Esophagus muscularis mucosa (tissue), 4 donors: ENCODE data around the gene RGMA. TPM values are rescaled to one million over a fixed set of nuclear protein-coding genes. Genes with fewer than 3 reads are reported as not detected.

Experiments
- DNase-seq: peaks from one replicate; pipeline ENCODE4 v3.0.0-alpha.2; 2017; ENCODE audit errors: extremely low spot score
- H3K27ac ChIP-seq, 4 donors: fragments of 200-600 bp; sonication (generic); replicated peaks in 1 of 4; 1 replicate in 3 of 4; 2 replicates in 1 of 4; pipeline ENCODE4 v1.5.1; 2016 to 2019; ENCODE audit warnings: mild to moderate bottlenecking in 1 of 4
- H3K27me3 ChIP-seq, 4 donors: fragments of 200-600 bp; sonication (generic); one replicate each; pipeline versions ENCODE4 v1.5.1 to v1.6.0; 2016 to 2019
- H3K36me3 ChIP-seq, 4 donors: fragments of 200-600 bp; sonication (generic); one replicate each; pipeline ENCODE4 v1.5.1; 2016 to 2019
- H3K4me1 ChIP-seq, 4 donors: fragments of 200-600 bp; sonication (generic); one replicate each; pipeline ENCODE4 v1.5.1; 2016 to 2019
- H3K4me3 ChIP-seq, 4 donors: fragments of 200-600 bp; sonication (generic); 1 replicate in 2 of 4; 2 replicates in 2 of 4; pipeline ENCODE4 v1.5.1; 2016 to 2019; ENCODE audit warnings: mild to moderate bottlenecking in 4 of 4, moderate library complexity in 1 of 4
- H3K9me3 ChIP-seq, 4 donors: fragments of 200-600 bp; sonication (generic); 1 replicate in 3 of 4; 2 replicates in 1 of 4; pipeline ENCODE4 v1.5.1; 2016 to 2019
- EP300 ChIP-seq: sonication (generic); formaldehyde crosslinking; IDR thresholded peaks from one replicate; pipeline ENCODE4 v1.6.1; 2017; ENCODE audit warnings: antibody characterized with exemption
- POLR2A ChIP-seq: fragments of 450-650 bp; IDR thresholded peaks from one replicate; pipeline ENCODE4 v1.6.1; 2017; ENCODE audit warnings: antibody characterized with exemption, moderate library complexity, mild to moderate bottlenecking, low read depth
- POLR2AphosphoS5 ChIP-seq, 2 donors: sonication (generic); formaldehyde crosslinking; IDR thresholded peaks; one replicate each; pipeline ENCODE4 v1.6.1; 2017; ENCODE audit warnings: antibody characterized with exemption in 2 of 2
- whole genome bisulfite sequencing: methylation state at CpG from one replicate; pipeline ENCODE4 v1.1.5; 2018; 5-methylcytosine and 5-hydroxymethylcytosine counted together
- intact Hi-C: fragments of 100-400 bp; cut with DNase I; formaldehyde crosslinking; loops from one replicate; pipeline ENCODE4 v1.15.1; 2023
- total RNA-seq, 4 donors: library from RNA; depleted of rRNA; stranded (reverse); fragments of >200 nt; gene quantifications; one replicate each; pipeline versions ENCODE4 v1.1.0 to v1.2.1, GENCODE V29; 2016
- TF ChIP-seq, protein P1 (sequence below), 3 experiments: fragments of 200-600 bp in 2 of 3; fragments of 450-650 bp in 1 of 3; sonication (generic) in 2 of 3; IDR thresholded peaks; one replicate each; pipeline ENCODE4 v1.5.1; 2017 to 2019; ENCODE audit warnings: antibody characterized with exemption in 3 of 3, mild to moderate bottlenecking in 2 of 3, moderate library complexity in 1 of 3

The RGMA gene
- total RNA-seq, 4 donors from 2014 or later, result 101 to 312 (median 188) TPM

DNA sequence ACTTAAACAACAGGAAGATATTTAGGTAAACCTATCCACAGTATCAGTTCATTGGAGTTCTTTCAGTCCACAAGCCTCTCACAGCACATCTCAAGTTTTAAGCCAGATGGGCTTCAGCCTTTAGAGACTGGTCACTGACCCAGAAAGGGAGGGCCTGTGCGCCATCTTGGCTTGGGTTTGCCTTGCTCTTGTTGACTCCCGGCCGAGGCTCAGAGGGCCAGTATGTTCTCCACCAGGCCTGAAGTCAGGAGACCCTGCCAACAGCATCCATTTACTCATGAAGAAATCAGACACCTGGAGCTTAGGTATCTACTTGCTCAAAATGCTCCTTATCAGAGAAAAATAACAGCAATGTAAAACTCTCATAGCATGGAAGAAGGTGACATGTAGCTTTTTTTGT lies 6.2 kb downstream of the RGMA start:
- intact Hi-C loops, result no loop called here
- 83% methylated on average over 3 of the region's 3 CpGs for WGBS

DNA sequence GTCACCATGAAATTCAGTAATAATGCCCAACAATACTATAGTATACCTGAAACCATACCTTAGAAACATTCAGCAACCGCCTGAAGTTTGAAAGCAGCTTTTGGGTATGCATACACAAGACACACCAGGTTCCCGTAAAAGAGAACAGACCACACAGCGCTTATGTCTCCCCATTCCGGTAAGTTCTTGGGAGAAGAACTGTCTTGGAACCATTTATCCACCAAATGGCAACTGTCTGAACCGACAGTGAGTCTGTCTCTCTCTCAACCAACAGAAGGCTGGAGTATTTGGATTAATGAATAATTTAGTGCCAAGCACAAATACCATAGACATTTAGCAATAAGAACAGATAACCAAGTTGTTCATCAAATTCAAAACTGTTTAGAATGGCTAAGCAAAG lies 7.6 kb downstream of the RGMA start:
- H3K4me3 ChIP-seq, result peak overlapping the region in 2 of 4 donors; percentile 6 to 18
- intact Hi-C loops, result no loop called here
- H3K36me3 ChIP-seq, result no peaks in the 10 kb centered on the region
- no peak for TF ChIP-seq POLR2A
- TF ChIP-seq, protein P1, sequence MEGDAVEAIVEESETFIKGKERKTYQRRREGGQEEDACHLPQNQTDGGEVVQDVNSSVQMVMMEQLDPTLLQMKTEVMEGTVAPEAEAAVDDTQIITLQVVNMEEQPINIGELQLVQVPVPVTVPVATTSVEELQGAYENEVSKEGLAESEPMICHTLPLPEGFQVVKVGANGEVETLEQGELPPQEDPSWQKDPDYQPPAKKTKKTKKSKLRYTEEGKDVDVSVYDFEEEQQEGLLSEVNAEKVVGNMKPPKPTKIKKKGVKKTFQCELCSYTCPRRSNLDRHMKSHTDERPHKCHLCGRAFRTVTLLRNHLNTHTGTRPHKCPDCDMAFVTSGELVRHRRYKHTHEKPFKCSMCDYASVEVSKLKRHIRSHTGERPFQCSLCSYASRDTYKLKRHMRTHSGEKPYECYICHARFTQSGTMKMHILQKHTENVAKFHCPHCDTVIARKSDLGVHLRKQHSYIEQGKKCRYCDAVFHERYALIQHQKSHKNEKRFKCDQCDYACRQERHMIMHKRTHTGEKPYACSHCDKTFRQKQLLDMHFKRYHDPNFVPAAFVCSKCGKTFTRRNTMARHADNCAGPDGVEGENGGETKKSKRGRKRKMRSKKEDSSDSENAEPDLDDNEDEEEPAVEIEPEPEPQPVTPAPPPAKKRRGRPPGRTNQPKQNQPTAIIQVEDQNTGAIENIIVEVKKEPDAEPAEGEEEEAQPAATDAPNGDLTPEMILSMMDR (IDR thresholded peaks at IDR 0.05), result no peak
- peak; percentile 57 for TF ChIP-seq EP300
- TF ChIP-seq POLR2AphosphoS5 (IDR thresholded peaks at IDR 0.05), result peak in 1 of 2 donors; percentile 60
- H3K27ac ChIP-seq, result peak overlapping the region; percentile 95 to 98 (median 97)
- H3K27me3 ChIP-seq, result no peaks in the 10 kb centered on the region
- WGBS, result 46% methylated on average over 5 of the region's 5 CpGs
- no peaks in the 10 kb centered on the region for H3K9me3 ChIP-seq
- peaks cover 11 to 100% (median 93%) of the 10 kb centered on the region in 4 donors for H3K4me1 ChIP-seq
- no peak for DNase-seq

More for the DNA sequence above, 6.2 kb downstream of the RGMA start:
- H3K4me3 ChIP-seq, result no peak overlapping the region
- no peaks in the 10 kb centered on the region for H3K9me3 ChIP-seq
- no peaks in the 10 kb centered on the region for H3K36me3 ChIP-seq
- peaks cover 0 to 9% (median 0%) of the 10 kb centered on the region in 4 donors for H3K27me3 ChIP-seq
- H3K27ac ChIP-seq, result peak overlapping the region; percentile 88 to 97 (median 95)
- peaks cover 11 to 100% (median 93%) of the 10 kb centered on the region in 4 donors for H3K4me1 ChIP-seq
- TF ChIP-seq POLR2A (no peak), EP300 (no peak)
- DNase-seq, result no peak

DNA sequence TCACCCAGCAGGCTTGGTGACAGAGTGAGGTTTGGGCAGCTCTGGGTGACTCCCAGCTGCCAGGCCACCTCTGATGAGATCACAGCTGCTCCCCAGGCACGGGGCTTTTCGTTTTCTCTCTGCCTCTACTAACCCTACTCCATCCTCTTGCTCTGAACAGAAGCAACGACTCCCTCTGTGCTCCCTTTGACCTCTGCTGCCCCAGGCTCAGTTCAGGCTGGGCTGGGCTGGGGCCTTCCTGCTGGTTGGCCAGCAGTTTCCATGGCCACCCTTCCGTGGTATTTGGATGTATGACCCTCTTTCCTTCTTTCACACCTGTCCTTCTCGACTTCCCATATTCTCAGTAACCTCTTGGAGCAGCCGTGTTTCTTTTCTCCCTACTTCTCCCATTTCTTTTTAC lies 8.6 kb downstream of the RGMA start:
- no peaks in the 10 kb centered on the region for H3K9me3 ChIP-seq
- intact Hi-C loops, result no loop called here
- H3K4me3 ChIP-seq, result no peak overlapping the region
- DNase-seq, result no peak
- WGBS, result 71% methylated on average over 6 of the region's 6 CpGs
- TF ChIP-seq, protein P1 (IDR thresholded peaks at IDR 0.05), result no peak
- TF ChIP-seq POLR2AphosphoS5 (IDR thresholded peaks at IDR 0.05) (no peak), POLR2A (no peak)
- H3K4me1 ChIP-seq, result peaks cover 14 to 100% (median 93%) of the 10 kb centered on the region in 4 donors
- H3K36me3 ChIP-seq, result no peaks in the 10 kb centered on the region
- peak overlapping the region; percentile 95 to 98 (median 97) for H3K27ac ChIP-seq
- no peaks in the 10 kb centered on the region for H3K27me3 ChIP-seq

DNA sequence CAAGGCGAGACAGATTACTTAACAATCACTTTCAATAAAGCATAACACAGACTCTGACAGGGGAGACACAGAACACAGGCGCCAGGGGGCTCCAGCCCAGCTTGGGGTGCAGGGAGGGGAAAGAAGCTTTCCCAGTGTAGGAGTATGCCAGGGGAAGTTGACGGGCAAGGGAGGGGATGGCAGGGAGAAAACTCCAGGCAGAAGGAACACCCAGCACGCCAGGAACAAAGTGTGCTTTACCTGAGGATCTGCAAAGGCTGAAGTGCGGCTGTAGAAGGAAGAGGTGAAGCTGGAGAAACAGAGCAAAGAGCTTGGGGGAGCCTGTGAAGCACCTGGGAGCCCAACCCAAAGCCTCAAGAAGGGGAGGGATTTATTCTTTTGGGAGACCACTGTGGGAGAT lies 12.1 kb downstream of the RGMA start:
- peaks cover 0 to 15% (median 0%) of the 10 kb centered on the region in 4 donors for H3K27me3 ChIP-seq
- intact Hi-C loops, result loop anchor here (5.0 kb wide), 1 partner anchor 275 kb away; no protein-coding TSS in a partner anchor
- no peak overlapping the region for H3K4me3 ChIP-seq
- H3K27ac ChIP-seq, result peak overlapping the region; percentile 95 to 98 (median 97)
- no peak for DNase-seq
- no peaks in the 10 kb centered on the region for H3K9me3 ChIP-seq
- H3K36me3 ChIP-seq, result no peaks in the 10 kb centered on the region
- H3K4me1 ChIP-seq, result peaks cover 18 to 98% (median 87%) of the 10 kb centered on the region in 4 donors
- peak; percentile 69 for TF ChIP-seq EP300
- TF ChIP-seq POLR2AphosphoS5 (IDR thresholded peaks at IDR 0.05), result peak; percentile 68 to 78
- no peak for TF ChIP-seq POLR2A
- WGBS, result 87% methylated on average over 4 of the region's 5 CpGs

DNA sequence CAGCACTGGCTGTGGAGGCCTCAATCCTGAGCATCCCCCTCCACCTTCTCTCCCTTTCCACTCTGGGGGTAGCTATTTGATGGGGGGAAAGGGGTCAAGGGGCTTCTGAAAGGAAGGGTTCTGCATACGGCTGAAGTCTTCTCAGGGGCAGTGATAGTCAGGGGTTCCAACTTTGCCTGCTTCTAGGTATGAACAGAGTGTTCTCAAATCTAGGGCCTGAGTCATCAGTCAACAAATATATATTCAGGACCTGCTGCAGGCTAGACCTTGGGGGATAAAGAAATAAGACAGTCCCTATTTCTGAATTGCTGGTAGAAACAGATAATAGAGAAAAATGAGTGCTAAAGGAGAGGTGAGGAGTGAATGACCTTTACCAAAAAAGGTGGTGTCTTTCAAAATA lies 12.8 kb downstream of the RGMA start:
- WGBS, result 82% methylated on average over 1 of the region's 1 CpG
- Histone ChIP-seq H3K4me3 (no peak overlapping the region), H3K27ac (peak overlapping the region; percentile 95 to 98 (median 97)), H3K27me3 (peaks cover 0 to 15% (median 0%) of the 10 kb centered on the region in 4 donors), H3K4me1 (peaks cover 18 to 91% (median 81%) of the 10 kb centered on the region in 4 donors), H3K9me3 (no peaks in the 10 kb centered on the region), H3K36me3 (no peaks in the 10 kb centered on the region)
- no peak for DNase-seq
- intact Hi-C loops, result loop anchor here (5.0 kb wide), 1 partner anchor 274 kb away; no protein-coding TSS in a partner anchor
- TF ChIP-seq, protein P1 (IDR thresholded peaks at IDR 0.05), result no peak
- no peak for TF ChIP-seq POLR2A
- no peak for TF ChIP-seq EP300
- TF ChIP-seq POLR2AphosphoS5 (IDR thresholded peaks at IDR 0.05), result no peak
